Tibial nerve (tissue), 4 donors: Measurements from ENCODE around the gene CEBPZ.

Source experiments
- CTCF ChIP-seq, 5 experiments: fragments of 200-600 bp in 3 of 5; fragments of 450-650 bp in 2 of 5; sonication (generic) in 3 of 5; IDR thresholded peaks; one replicate each; pipeline ENCODE4 v1.5.1; 2016 to 2019; ENCODE audit warnings: antibody characterized with exemption in 5 of 5, mild to moderate bottlenecking in 3 of 5, moderate library complexity in 2 of 5
- EP300 ChIP-seq, 2 donors: sonication (generic); formaldehyde crosslinking; IDR thresholded peaks; one replicate each; pipeline ENCODE4 v1.6.1; 2017; ENCODE audit warnings: antibody characterized with exemption in 2 of 2, mild to moderate bottlenecking in 1 of 2
- POLR2A ChIP-seq, 2 donors: fragments of 450-650 bp; IDR thresholded peaks; one replicate each; pipeline ENCODE4 v1.6.1; 2017; ENCODE audit warnings: antibody characterized with exemption in 2 of 2, mild to moderate bottlenecking in 2 of 2, moderate library complexity in 2 of 2

- TF ChIP-seq POLR2A (IDR thresholded peaks at IDR 0.05) (no peak), CTCF (IDR thresholded peaks at IDR 0.05) (no peak), EP300 (IDR thresholded peaks at IDR 0.05) (no peak)
Observed at GRCh38 chr2:37215250-37215649, 16.1 kb downstream of the CEBPZ start.
